ENCODE data around the gene CIB4.

GRCh38 chr2:26559556-26559955 lies 81.6 kb downstream of the CIB4 start:
- no peak for TF ChIP-seq CTCF (conservative IDR thresholded peaks at IDR 0.05; ENCODE audit: low read depth, low read length)
- TF ChIP-seq RFX5 (IDR thresholded peaks at IDR 0.05; ENCODE audit: low read depth, low read length), result no peak
- TF ChIP-seq POLR2A (IDR thresholded peaks at IDR 0.05; ENCODE audit: low read depth, low read length), result no peak
- TF ChIP-seq MAFK (IDR thresholded peaks at IDR 0.05; ENCODE audit: low read depth, low read length), result no peak
- TF ChIP-seq RCOR1 (IDR thresholded peaks at IDR 0.05; ENCODE audit: insufficient replicate concordance, low read length), result no peak
- no peak for TF ChIP-seq SMC3 (IDR thresholded peaks at IDR 0.05; ENCODE audit: low read depth, low read length)
- TF ChIP-seq RAD21 (IDR thresholded peaks at IDR 0.05; ENCODE audit: low read length), result no peak
- TF ChIP-seq USF2 (IDR thresholded peaks at IDR 0.05; ENCODE audit: low read depth, low read length), result no peak
- no peak for TF ChIP-seq CEBPB (IDR thresholded peaks at IDR 0.05; ENCODE audit: low read depth, low read length)

All from IMR-90 (cell line).